ENCODE measurements around the gene PCNX4. TPM values are rescaled to one million over a fixed set of nuclear protein-coding genes. Genes with fewer than 3 reads are reported as not detected.

PCNX4 gene
- total RNA-seq, 2 donors from 2014 or later: 49.9 to 136 TPM

DNA sequence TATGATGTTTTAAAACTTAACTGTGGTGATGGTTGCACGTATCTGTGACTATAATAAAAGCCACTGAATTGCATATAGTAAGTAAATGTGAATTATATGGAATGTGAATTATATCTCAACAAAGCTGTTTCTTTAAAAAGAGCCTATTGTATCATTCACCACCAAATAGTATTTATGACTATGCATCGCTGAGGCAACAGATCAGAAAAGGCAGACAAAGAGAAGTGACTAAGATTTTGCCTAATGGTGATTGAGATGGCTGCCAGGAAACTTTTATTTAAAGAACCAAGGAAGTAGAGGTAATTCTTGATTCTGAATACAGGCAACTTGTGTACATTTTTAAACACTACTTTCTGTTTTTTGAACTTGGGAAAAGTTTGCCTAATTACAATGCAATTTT is 41.8 kb downstream of the PCNX4 start:
- Histone ChIP-seq H3K9me3 (no peaks in the 10 kb centered on the region), H3K4me1 (replicated peaks) (no peaks in the 10 kb centered on the region), H3K36me3 (no peaks in the 10 kb centered on the region), H3K27ac (no peak overlapping the region), H3K4me3 (no peak overlapping the region), H3K27me3 (replicated peaks; ENCODE audit: insufficient read depth) (no peaks in the 10 kb centered on the region)
- WGBS: 85% methylated on average over 2 of the region's 2 CpGs
- DNase-seq (ENCODE audit: low spot score): no peak
- intact Hi-C loops (cut with DNase I): no loop called here
- TF ChIP-seq POLR2AphosphoS5 (IDR thresholded peaks at IDR 0.05) (no peak), POLR2A (IDR thresholded peaks at IDR 0.05) (no peak)
- TF ChIP-seq, protein P1, sequence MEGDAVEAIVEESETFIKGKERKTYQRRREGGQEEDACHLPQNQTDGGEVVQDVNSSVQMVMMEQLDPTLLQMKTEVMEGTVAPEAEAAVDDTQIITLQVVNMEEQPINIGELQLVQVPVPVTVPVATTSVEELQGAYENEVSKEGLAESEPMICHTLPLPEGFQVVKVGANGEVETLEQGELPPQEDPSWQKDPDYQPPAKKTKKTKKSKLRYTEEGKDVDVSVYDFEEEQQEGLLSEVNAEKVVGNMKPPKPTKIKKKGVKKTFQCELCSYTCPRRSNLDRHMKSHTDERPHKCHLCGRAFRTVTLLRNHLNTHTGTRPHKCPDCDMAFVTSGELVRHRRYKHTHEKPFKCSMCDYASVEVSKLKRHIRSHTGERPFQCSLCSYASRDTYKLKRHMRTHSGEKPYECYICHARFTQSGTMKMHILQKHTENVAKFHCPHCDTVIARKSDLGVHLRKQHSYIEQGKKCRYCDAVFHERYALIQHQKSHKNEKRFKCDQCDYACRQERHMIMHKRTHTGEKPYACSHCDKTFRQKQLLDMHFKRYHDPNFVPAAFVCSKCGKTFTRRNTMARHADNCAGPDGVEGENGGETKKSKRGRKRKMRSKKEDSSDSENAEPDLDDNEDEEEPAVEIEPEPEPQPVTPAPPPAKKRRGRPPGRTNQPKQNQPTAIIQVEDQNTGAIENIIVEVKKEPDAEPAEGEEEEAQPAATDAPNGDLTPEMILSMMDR (IDR thresholded peaks at IDR 0.05): no peak

DNA sequence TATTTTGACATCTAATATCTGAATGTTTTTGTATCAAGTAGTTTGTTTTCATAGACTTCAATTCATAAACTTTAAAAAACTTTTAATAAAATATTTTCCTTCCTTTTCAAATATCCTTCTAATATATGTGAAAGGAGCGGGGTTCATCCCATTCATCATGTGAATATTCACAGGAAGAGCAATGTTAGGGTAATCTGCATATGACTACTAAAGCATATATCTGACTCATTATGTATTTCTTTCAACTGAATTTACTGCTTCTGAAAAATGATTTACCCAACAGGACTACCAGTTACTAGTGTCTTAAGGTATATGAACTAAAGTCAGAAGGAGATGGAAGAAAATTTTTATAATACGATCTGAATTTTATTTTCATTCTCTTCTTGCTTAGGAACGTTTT is 43.0 kb downstream of the PCNX4 start:
- no peaks in the 10 kb centered on the region for H3K27me3 ChIP-seq (replicated peaks; ENCODE audit: insufficient read depth)
- no peaks in the 10 kb centered on the region for H3K9me3 ChIP-seq
- TF ChIP-seq POLR2AphosphoS5 (IDR thresholded peaks at IDR 0.05): no peak
- TF ChIP-seq, protein P1 (IDR thresholded peaks at IDR 0.05): no peak
- no peak for TF ChIP-seq POLR2A (IDR thresholded peaks at IDR 0.05)
- no peak overlapping the region for H3K4me3 ChIP-seq
- 95% methylated on average over 3 of the region's 3 CpGs for WGBS
- H3K36me3 ChIP-seq: no peaks in the 10 kb centered on the region
- no peak for DNase-seq (ENCODE audit: low spot score)
- no peaks in the 10 kb centered on the region for H3K4me1 ChIP-seq (replicated peaks)
- no peak overlapping the region for H3K27ac ChIP-seq
- intact Hi-C loops (cut with DNase I): no loop called here

DNA sequence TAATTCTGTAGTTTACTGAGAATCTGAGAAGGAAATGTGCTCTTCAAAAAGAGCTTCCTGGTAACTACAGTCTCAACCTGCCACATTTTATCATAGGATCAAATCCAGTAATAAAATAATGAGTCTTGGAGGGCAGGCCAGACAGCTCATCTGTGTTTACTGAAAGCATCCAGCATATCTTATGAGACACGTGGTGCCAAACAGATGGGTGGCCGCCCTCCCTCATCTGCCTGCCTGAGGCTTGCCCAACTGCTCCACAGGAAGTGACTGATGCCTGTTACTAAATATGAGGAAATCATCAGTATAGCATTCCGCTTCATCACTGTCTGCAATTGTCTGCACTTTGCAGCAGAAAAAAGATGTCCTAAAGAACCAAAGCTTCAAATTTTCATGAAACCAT is 60.0 kb downstream of the PCNX4 start:
- Histone ChIP-seq H3K27ac (peak overlapping the region; percentile 5 to 36), H3K4me3 (no peak overlapping the region), H3K9me3 (no peaks in the 10 kb centered on the region), H3K36me3 (peaks cover 0 to 4% of the 10 kb centered on the region in 2 donors), H3K4me1 (replicated peaks) (peaks cover 4% of the 10 kb centered on the region), H3K27me3 (replicated peaks; ENCODE audit: insufficient read depth) (no peaks in the 10 kb centered on the region)
- TF ChIP-seq POLR2AphosphoS5 (IDR thresholded peaks at IDR 0.05): peak; percentile 92
- TF ChIP-seq, protein P1 (IDR thresholded peaks at IDR 0.05): no peak
- intact Hi-C loops (cut with DNase I): no loop called here
- peak; percentile 90 for DNase-seq (ENCODE audit: low spot score)
- 10% methylated on average over 3 of the region's 3 CpGs for WGBS

DNA sequence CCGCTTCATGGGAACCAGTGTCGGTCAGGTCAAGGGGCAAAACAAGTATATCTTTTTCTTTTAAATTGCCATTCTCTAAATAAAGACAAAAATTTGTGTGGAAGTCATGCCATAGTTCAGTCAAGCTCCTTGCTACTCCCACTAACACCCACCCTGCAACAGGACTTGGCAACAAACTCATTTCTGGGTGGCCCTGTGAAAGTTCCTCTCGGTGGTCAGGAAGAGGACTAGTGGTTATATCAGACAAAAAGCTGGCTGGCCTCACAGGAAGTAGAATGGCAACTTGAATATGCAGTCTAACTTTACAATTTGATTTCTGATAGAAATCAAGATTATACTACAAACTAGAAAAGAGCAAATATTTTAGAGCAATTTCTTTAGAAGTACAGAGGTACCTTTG is 62.3 kb downstream of the PCNX4 start:
- no peak for DNase-seq (ENCODE audit: low spot score)
- no peaks in the 10 kb centered on the region for H3K27me3 ChIP-seq (replicated peaks; ENCODE audit: insufficient read depth)
- TF ChIP-seq, protein P1 (IDR thresholded peaks at IDR 0.05): no peak
- TF ChIP-seq POLR2A (IDR thresholded peaks at IDR 0.05) (no peak), POLR2AphosphoS5 (IDR thresholded peaks at IDR 0.05) (no peak)
- H3K4me1 ChIP-seq (replicated peaks): peaks cover 4% of the 10 kb centered on the region
- H3K9me3 ChIP-seq: no peaks in the 10 kb centered on the region
- H3K27ac ChIP-seq: peak overlapping the region in 1 of 2 donors; percentile 59
- H3K36me3 ChIP-seq: peaks cover 0 to 4% of the 10 kb centered on the region in 2 donors
- intact Hi-C loops (cut with DNase I): no loop called here
- WGBS: 76% methylated on average over 3 of the region's 3 CpGs
- no peak overlapping the region for H3K4me3 ChIP-seq

DNA sequence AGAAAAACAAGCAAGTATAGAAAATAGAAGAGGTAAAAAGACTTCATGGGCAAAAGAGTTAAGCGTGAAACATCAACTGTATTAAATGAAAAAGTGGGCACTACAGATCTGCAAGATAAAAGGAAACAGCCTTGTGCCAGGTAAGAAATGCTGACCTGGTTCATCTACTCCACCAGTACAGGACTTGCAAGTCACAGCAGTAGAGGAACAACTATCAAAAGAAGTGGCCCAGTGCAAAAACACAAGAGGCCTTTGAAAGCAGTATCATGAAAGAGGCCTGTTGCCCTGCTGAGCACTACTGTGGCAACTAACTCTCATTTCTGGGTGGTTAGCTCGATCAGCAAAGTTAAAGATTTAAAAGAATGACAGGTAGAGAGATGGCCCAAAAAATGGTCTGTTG is 62.9 kb downstream of the PCNX4 start:
- Histone ChIP-seq H3K36me3 (peaks cover 0 to 4% of the 10 kb centered on the region in 2 donors), H3K27me3 (replicated peaks; ENCODE audit: insufficient read depth) (no peaks in the 10 kb centered on the region), H3K4me1 (replicated peaks) (peaks cover 9% of the 10 kb centered on the region), H3K4me3 (no peak overlapping the region), H3K9me3 (no peaks in the 10 kb centered on the region), H3K27ac (peak overlapping the region in 1 of 2 donors; percentile 59)
- intact Hi-C loops (cut with DNase I): no loop called here
- no peak for DNase-seq (ENCODE audit: low spot score)
- 91% methylated on average over 2 of the region's 2 CpGs for WGBS
- TF ChIP-seq POLR2AphosphoS5 (IDR thresholded peaks at IDR 0.05): no peak
- no peak for TF ChIP-seq POLR2A (IDR thresholded peaks at IDR 0.05)
- TF ChIP-seq, protein P1 (IDR thresholded peaks at IDR 0.05): no peak

Measured in prostate gland (tissue), 2 donors.